ENCODE data around the gene RAB40B. TPM values are rescaled to one million over a fixed set of nuclear protein-coding genes. Genes with fewer than 3 reads are reported as not detected.

RAB40B gene
- total and polyA plus RNA-seq, 2 of the 13 experiments (the other 11 are each of a cell fraction or from before 2014, with no cell fraction given): 6.2 to 6.5 TPM

DNA sequence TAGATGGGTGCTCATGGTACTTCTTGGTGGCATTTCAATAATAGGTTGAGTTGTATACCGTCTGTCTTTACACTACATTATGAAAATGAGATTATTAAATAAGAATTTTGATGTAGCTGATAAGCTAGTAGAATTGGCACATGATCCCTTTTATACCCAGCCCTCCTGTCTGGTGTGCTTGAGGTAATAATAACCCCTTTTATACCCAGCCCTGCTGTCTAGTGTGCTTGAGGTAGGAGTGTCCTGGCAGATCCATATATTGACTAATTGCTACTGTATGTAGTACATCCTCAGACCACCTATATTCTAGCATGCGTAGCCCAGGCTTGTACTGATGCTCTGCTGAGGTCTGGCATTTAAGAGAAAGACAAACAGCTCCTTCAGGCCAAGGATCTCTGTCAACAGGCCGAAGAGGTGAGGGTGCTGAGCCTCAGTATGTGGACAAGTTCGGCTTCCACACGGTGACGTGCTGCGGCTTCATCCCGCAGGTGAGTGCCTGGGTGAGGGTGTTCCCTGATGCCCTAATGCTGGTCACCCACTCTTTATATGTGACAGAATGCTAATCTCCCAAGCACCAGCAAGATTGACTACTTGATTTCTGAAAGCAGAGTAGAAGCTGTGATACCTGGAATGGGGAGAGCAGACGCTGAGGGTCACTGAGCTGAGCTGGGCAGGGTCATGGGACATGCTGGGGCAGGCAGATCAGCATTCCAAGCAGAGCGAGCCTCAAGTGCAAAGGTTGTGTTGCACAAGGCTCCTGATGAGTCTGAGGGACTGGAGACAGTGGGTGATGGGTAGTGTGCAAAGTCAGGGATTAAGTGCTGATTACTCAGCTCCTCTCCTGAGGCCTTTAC, 42.6 kb upstream of the RAB40B start (continued):
- TF ChIP-seq, protein P1, sequence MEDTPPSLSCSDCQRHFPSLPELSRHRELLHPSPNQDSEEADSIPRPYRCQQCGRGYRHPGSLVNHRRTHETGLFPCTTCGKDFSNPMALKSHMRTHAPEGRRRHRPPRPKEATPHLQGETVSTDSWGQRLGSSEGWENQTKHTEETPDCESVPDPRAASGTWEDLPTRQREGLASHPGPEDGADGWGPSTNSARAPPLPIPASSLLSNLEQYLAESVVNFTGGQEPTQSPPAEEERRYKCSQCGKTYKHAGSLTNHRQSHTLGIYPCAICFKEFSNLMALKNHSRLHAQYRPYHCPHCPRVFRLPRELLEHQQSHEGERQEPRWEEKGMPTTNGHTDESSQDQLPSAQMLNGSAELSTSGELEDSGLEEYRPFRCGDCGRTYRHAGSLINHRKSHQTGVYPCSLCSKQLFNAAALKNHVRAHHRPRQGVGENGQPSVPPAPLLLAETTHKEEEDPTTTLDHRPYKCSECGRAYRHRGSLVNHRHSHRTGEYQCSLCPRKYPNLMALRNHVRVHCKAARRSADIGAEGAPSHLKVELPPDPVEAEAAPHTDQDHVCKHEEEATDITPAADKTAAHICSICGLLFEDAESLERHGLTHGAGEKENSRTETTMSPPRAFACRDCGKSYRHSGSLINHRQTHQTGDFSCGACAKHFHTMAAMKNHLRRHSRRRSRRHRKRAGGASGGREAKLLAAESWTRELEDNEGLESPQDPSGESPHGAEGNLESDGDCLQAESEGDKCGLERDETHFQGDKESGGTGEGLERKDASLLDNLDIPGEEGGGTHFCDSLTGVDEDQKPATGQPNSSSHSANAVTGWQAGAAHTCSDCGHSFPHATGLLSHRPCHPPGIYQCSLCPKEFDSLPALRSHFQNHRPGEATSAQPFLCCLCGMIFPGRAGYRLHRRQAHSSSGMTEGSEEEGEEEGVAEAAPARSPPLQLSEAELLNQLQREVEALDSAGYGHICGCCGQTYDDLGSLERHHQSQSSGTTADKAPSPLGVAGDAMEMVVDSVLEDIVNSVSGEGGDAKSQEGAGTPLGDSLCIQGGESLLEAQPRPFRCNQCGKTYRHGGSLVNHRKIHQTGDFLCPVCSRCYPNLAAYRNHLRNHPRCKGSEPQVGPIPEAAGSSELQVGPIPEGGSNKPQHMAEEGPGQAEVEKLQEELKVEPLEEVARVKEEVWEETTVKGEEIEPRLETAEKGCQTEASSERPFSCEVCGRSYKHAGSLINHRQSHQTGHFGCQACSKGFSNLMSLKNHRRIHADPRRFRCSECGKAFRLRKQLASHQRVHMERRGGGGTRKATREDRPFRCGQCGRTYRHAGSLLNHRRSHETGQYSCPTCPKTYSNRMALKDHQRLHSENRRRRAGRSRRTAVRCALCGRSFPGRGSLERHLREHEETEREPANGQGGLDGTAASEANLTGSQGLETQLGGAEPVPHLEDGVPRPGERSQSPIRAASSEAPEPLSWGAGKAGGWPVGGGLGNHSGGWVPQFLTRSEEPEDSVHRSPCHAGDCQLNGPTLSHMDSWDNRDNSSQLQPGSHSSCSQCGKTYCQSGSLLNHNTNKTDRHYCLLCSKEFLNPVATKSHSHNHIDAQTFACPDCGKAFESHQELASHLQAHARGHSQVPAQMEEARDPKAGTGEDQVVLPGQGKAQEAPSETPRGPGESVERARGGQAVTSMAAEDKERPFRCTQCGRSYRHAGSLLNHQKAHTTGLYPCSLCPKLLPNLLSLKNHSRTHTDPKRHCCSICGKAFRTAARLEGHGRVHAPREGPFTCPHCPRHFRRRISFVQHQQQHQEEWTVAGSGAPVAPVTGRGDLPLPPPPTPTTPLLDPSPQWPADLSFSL (CRISPR knock-in tag; IDR thresholded peaks at IDR 0.05): no peak
- TF ChIP-seq ZNF124 (CRISPR knock-in tag; IDR thresholded peaks at IDR 0.05) (peak; percentile 78; the same call in 1 of the 2 replicates), PAWR (CRISPR knock-in tag; IDR thresholded peaks at IDR 0.05; ENCODE audit: borderline replicate concordance) (no peak), SP140L (CRISPR knock-in tag; IDR thresholded peaks at IDR 0.05; ENCODE audit: borderline replicate concordance) (no peak), TP53 (CRISPR knock-in tag; conservative IDR thresholded peaks at IDR 0.05) (peak; percentile 97), ZNF441 (CRISPR knock-in tag; IDR thresholded peaks at IDR 0.05; ENCODE audit: borderline replicate concordance) (peak; percentile 88), HDAC2 (CRISPR knock-in tag; IDR thresholded peaks at IDR 0.05) (peak; percentile 98), SMC3 (IDR thresholded peaks at IDR 0.05; ENCODE audit: low read length) (peak; percentile 51), TARDBP (CRISPR knock-in tag; IDR thresholded peaks at IDR 0.05) (peak; percentile 93), SAP130 (CRISPR knock-in tag; IDR thresholded peaks at IDR 0.05; ENCODE audit: low read depth) (peak; percentile 95), ZMAT3 (CRISPR knock-in tag; conservative IDR thresholded peaks at IDR 0.05) (peak; percentile 91; the same call in 1 of the 2 replicates), SIN3A (IDR thresholded peaks at IDR 0.05; ENCODE audit: borderline replicate concordance, low read depth, low read length) (peak; percentile 65; the same call in 1 of the 2 replicates), SETDB1 (CRISPR knock-in tag; IDR thresholded peaks at IDR 0.05; ENCODE audit: borderline replicate concordance) (no peak)
- TF ChIP-seq, protein P2, sequence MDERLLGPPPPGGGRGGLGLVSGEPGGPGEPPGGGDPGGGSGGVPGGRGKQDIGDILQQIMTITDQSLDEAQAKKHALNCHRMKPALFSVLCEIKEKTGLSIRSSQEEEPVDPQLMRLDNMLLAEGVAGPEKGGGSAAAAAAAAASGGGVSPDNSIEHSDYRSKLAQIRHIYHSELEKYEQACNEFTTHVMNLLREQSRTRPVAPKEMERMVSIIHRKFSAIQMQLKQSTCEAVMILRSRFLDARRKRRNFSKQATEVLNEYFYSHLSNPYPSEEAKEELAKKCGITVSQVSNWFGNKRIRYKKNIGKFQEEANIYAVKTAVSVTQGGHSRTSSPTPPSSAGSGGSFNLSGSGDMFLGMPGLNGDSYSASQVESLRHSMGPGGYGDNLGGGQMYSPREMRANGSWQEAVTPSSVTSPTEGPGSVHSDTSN (CRISPR knock-in tag; IDR thresholded peaks at IDR 0.05): no peak
- TF ChIP-seq, protein P3, sequence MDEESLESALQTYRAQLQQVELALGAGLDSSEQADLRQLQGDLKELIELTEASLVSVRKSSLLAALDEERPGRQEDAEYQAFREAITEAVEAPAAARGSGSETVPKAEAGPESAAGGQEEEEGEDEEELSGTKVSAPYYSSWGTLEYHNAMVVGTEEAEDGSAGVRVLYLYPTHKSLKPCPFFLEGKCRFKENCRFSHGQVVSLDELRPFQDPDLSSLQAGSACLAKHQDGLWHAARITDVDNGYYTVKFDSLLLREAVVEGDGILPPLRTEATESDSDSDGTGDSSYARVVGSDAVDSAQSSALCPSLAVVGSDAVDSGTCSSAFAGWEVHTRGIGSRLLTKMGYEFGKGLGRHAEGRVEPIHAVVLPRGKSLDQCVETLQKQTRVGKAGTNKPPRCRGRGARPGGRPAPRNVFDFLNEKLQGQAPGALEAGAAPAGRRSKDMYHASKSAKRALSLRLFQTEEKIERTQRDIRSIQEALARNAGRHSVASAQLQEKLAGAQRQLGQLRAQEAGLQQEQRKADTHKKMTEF (CRISPR knock-in tag; IDR thresholded peaks at IDR 0.05): peak; percentile 92
- TF ChIP-seq, protein P4, sequence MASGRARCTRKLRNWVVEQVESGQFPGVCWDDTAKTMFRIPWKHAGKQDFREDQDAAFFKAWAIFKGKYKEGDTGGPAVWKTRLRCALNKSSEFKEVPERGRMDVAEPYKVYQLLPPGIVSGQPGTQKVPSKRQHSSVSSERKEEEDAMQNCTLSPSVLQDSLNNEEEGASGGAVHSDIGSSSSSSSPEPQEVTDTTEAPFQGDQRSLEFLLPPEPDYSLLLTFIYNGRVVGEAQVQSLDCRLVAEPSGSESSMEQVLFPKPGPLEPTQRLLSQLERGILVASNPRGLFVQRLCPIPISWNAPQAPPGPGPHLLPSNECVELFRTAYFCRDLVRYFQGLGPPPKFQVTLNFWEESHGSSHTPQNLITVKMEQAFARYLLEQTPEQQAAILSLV (CRISPR knock-in tag; IDR thresholded peaks at IDR 0.05; ENCODE audit: borderline replicate concordance): peak; percentile 56; the same call in 1 of the 2 replicates
